H9 (cell line): Measurements from ENCODE around the gene RC3H2. TPM values are rescaled to one million over a fixed set of nuclear protein-coding genes. Genes with fewer than 3 reads are reported as not detected.

Experiments used
- DNase-seq: peaks from one replicate; pipeline ENCODE4 v3.0.0-alpha.2; 2017
- H2AFZ ChIP-seq: one replicate; pipeline ENCODE4 v1.6.1; 2013; ENCODE audit warnings: mild to moderate bottlenecking, low read length, control low read depth, moderate library complexity
- H2AK5ac ChIP-seq: 2 replicates; pipeline ENCODE4 v1.6.1; 2013; ENCODE audit warnings: low read length, control low read depth, mixed read lengths; ENCODE audit not compliant: insufficient read length
- H2BK120ac ChIP-seq: one replicate; pipeline ENCODE4 v1.6.1; 2013; ENCODE audit warnings: low read depth, mild to moderate bottlenecking, low read length, control low read depth, inconsistent platforms; ENCODE audit not compliant: poor library complexity, severe bottlenecking
- H2BK12ac ChIP-seq: 2 replicates; pipeline ENCODE4 v1.6.1; 2013; ENCODE audit warnings: low read length, control low read depth, mixed read lengths, low read depth; ENCODE audit not compliant: insufficient read length
- H2BK15ac ChIP-seq: 2 replicates; pipeline ENCODE4 v1.6.1; 2013; ENCODE audit warnings: low read depth, low read length, control low read depth
- H2BK20ac ChIP-seq: one replicate; pipeline ENCODE4 v1.6.1; 2013; ENCODE audit warnings: low read depth, mild to moderate bottlenecking, low read length, control low read depth, inconsistent platforms; ENCODE audit not compliant: poor library complexity, severe bottlenecking
- H2BK5ac ChIP-seq: 2 replicates; pipeline ENCODE4 v1.6.1; 2013; ENCODE audit warnings: low read length, control low read depth, mixed read lengths; ENCODE audit not compliant: insufficient read length
- H3K14ac ChIP-seq: 2 replicates; pipeline ENCODE4 v1.6.1; 2013; ENCODE audit warnings: low read length, control low read depth; ENCODE audit not compliant: insufficient read depth
- H3K18ac ChIP-seq: 2 replicates; pipeline ENCODE4 v1.6.1; 2013; ENCODE audit warnings: low read depth, mild to moderate bottlenecking, mixed read lengths, low read length, control low read depth; ENCODE audit not compliant: insufficient read length
- H3K23ac ChIP-seq: 2 replicates; pipeline ENCODE4 v1.6.1; 2013; ENCODE audit warnings: low read length, control low read depth, mixed read lengths, low read depth; ENCODE audit not compliant: insufficient read length
- H3K23me2 ChIP-seq: 2 replicates; pipeline ENCODE4 v1.6.1; 2013; ENCODE audit warnings: low read depth, mild to moderate bottlenecking, mixed read lengths, low read length, control low read depth; ENCODE audit not compliant: insufficient read length, poor library complexity, severe bottlenecking
- H3K27ac ChIP-seq: 2 replicates; pipeline ENCODE4 v1.5.1; 2013; ENCODE audit warnings: low read length, control low read depth, mixed read lengths, low read depth; ENCODE audit not compliant: insufficient read length
- H3K27me3 ChIP-seq: 2 replicates; pipeline ENCODE4 v1.6.1; 2013; ENCODE audit warnings: low read length, control low read depth, inconsistent platforms; ENCODE audit not compliant: insufficient read depth
- H3K4ac ChIP-seq: 2 replicates; pipeline ENCODE4 v1.6.1; 2013; ENCODE audit warnings: low read depth, mild to moderate bottlenecking, control low read depth, inconsistent platforms, low read length, moderate library complexity
- H3K4me1 ChIP-seq: 2 replicates; pipeline ENCODE4 v1.6.1; 2013; ENCODE audit warnings: low read length, control low read depth, inconsistent platforms; ENCODE audit not compliant: insufficient read depth
- H3K4me2 ChIP-seq: 2 replicates; pipeline ENCODE4 v1.6.1; 2013; ENCODE audit warnings: low read length, control low read depth, mixed read lengths; ENCODE audit not compliant: insufficient read length, insufficient read depth
- H3K56ac ChIP-seq: 2 replicates; pipeline ENCODE4 v1.6.1; 2013; ENCODE audit warnings: low read depth, mild to moderate bottlenecking, mixed read lengths, low read length, control low read depth; ENCODE audit not compliant: insufficient read length
- H3K79me1 ChIP-seq: 2 replicates; pipeline ENCODE4 v1.6.1; 2013; ENCODE audit warnings: low read depth, mild to moderate bottlenecking, moderate library complexity, low read length, control low read depth, inconsistent platforms; ENCODE audit not compliant: insufficient read depth, poor library complexity, severe bottlenecking
- H3K79me2 ChIP-seq: 2 replicates; pipeline ENCODE4 v1.6.1; 2013; ENCODE audit warnings: low read length, control low read depth, inconsistent platforms; ENCODE audit not compliant: insufficient read depth
- H3K9ac ChIP-seq: 2 replicates; pipeline ENCODE4 v1.6.1; 2013; ENCODE audit warnings: low read length, control low read depth, mixed read lengths; ENCODE audit not compliant: insufficient read length; ENCODE audit errors: extremely low read depth
- H3K9me3 ChIP-seq: one replicate; pipeline ENCODE4 v1.6.1; 2013; ENCODE audit warnings: low read depth, low read length, inconsistent platforms; ENCODE audit not compliant: control insufficient read depth
- H3T11ph ChIP-seq: one replicate; pipeline ENCODE4 v1.6.1; 2013; ENCODE audit warnings: mild to moderate bottlenecking, low read length, control low read depth, inconsistent platforms
- H4K20me1 ChIP-seq: one replicate; pipeline ENCODE4 v1.6.1; 2013; ENCODE audit not compliant: control insufficient read depth, insufficient read length, insufficient read depth
- H4K5ac ChIP-seq: 2 replicates; pipeline ENCODE4 v1.6.1; 2013; ENCODE audit warnings: low read depth, mild to moderate bottlenecking, mixed read lengths, low read length, control low read depth; ENCODE audit not compliant: insufficient read length
- H4K8ac ChIP-seq: replicated peaks from 2 replicates; pipeline ENCODE4 v1.6.1; 2013; ENCODE audit warnings: low read length, control low read depth, mixed read lengths, low read depth; ENCODE audit not compliant: insufficient read length
- H4K91ac ChIP-seq: 2 replicates; pipeline ENCODE4 v1.6.1; 2013; ENCODE audit warnings: low read depth, mild to moderate bottlenecking, moderate library complexity, mixed read lengths, low read length, control low read depth; ENCODE audit not compliant: insufficient read length
- H3K27ac Mint-ChIP-seq, 3 experiments: 2 replicates in 2 of 3; 3 replicates in 1 of 3; pipeline ENCODE4 v1.8.0; 2020 to 2021; ENCODE audit warnings: mixed read lengths in 3 of 3, mild to moderate bottlenecking in 1 of 3, moderate library complexity in 1 of 3
- H3K27me3 Mint-ChIP-seq: 2 replicates; pipeline ENCODE4 v1.8.0; 2021; ENCODE audit warnings: low read depth, mild to moderate bottlenecking, moderate library complexity, mixed read lengths
- H3K36me3 Mint-ChIP-seq, 3 experiments: 2 replicates in 2 of 3; 3 replicates in 1 of 3; pipeline ENCODE4 v1.8.0; 2020 to 2021; ENCODE audit warnings: low read depth in 3 of 3, mixed read lengths in 3 of 3; ENCODE audit not compliant: insufficient read depth in 1 of 3
- H3K4me1 Mint-ChIP-seq, 2 experiments: 2 replicates each; pipeline ENCODE4 v1.8.0; 2020; ENCODE audit warnings: mixed read lengths in 2 of 2
- H3K4me3 Mint-ChIP-seq, 2 experiments: 2 replicates in 1 of 2; 3 replicates in 1 of 2; pipeline ENCODE4 v1.8.0; 2020 to 2021; ENCODE audit warnings: mild to moderate bottlenecking in 2 of 2, mixed read lengths in 2 of 2, moderate library complexity in 1 of 2
- H3K9me3 Mint-ChIP-seq, 2 experiments: 2 replicates in 1 of 2; 3 replicates in 1 of 2; pipeline ENCODE4 v1.8.0; 2020; ENCODE audit warnings: mild to moderate bottlenecking in 2 of 2, mixed read lengths in 2 of 2, moderate library complexity in 1 of 2
- CTCF ChIP-seq: fragments of 200-600 bp; sonication (generic); conservative IDR thresholded peaks from 3 replicates; pipeline ENCODE4 v1.8.0; 2021; ENCODE audit warnings: antibody characterized with exemption, mild to moderate bottlenecking
- WGBS: extraction: QIAGEN DNeasy Blood & Tissue Kit; methylation state at CpG from one replicate; pipeline ENCODE4 v1.1.7; 2013; ENCODE audit warnings: missing lambda C conversion rate, low lambda C conversion rate, mixed read lengths; ENCODE audit not compliant: insufficient read length; ENCODE audit errors: extremely low coverage; 5-methylcytosine and 5-hydroxymethylcytosine counted together
- total RNA-seq: library from RNA; stranded (reverse); gene quantifications from 2 replicates; pipeline ENCODE4 v1.2.1, GENCODE V29; 2021

Gene RC3H2
- total RNA-seq, 1 experiment from 2014 or later = 49.0 TPM

DNA sequence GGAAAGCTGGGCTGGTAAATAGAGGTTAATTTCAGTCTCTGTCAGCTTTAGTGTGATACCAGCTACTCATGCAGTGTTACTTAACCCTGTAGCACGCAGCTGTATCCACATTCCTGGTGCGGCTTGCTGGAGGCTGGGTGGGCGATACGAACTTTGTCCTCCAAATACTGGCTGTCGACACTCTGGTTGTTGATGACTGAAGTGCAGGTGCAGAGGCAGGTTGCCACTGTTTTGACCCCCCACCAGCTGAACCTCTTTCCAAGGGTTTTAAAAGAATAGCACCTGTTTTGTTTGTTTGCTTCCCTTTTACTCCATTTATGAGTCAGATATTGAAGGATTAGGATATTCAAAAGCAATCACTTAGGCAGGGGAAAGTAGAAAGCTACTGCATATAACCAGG, 31.3 kb upstream of the RC3H2 start:
- no peak overlapping the region for H2BK5ac ChIP-seq
- no peak overlapping the region for H3K4me2 ChIP-seq
- no peak overlapping the region for H4K8ac ChIP-seq
- H2BK120ac ChIP-seq = no peak overlapping the region
- H4K91ac ChIP-seq = no peak overlapping the region
- no peak overlapping the region for H3K14ac ChIP-seq
- H3K18ac ChIP-seq = no peak overlapping the region
- H3K27me3 ChIP-seq = no peaks in the 10 kb centered on the region
- H3K4me3 Mint-ChIP-seq = no peak overlapping the region
- no peak for DNase-seq
- no peak overlapping the region for H2BK15ac ChIP-seq
- H3T11ph ChIP-seq = no peak overlapping the region
- no peaks in the 10 kb centered on the region for H3K79me1 ChIP-seq
- no peak for TF ChIP-seq CTCF
- no peak overlapping the region for H3K4ac ChIP-seq
- H3K56ac ChIP-seq = no peak overlapping the region
- H3K9me3 Mint-ChIP-seq = no peaks in the 10 kb centered on the region
- peaks cover 3 to 29% (median 26%) of the 10 kb centered on the region in 3 experiments; a peak in 6 of 7 replicates for H3K36me3 Mint-ChIP-seq
- no peaks in the 10 kb centered on the region for H4K20me1 ChIP-seq
- no peak overlapping the region for H3K27ac ChIP-seq
- no peak overlapping the region for H2AFZ ChIP-seq
- H3K27ac Mint-ChIP-seq = no peak overlapping the region
- H3K27me3 Mint-ChIP-seq = no peaks in the 10 kb centered on the region
- peaks cover 2% of the 10 kb centered on the region; the same call in 1 of the 2 replicates for H3K4me1 ChIP-seq
- peaks cover 6% of the 10 kb centered on the region; the same call in 1 of the 2 replicates for H3K79me2 ChIP-seq
- H3K4me1 Mint-ChIP-seq = peaks cover 11 to 16% of the 10 kb centered on the region in 2 experiments
- no peak overlapping the region for H2AK5ac ChIP-seq
- no peak overlapping the region for H3K23ac ChIP-seq
- no peaks in the 10 kb centered on the region for H3K9me3 ChIP-seq
- no peak overlapping the region for H2BK12ac ChIP-seq
- no CpG with 5 or more reads among the region's 5 CpGs for WGBS
- no peak overlapping the region for H2BK20ac ChIP-seq
- H4K5ac ChIP-seq = no peak overlapping the region
- H3K9ac ChIP-seq = no peak overlapping the region
- peaks cover 3% of the 10 kb centered on the region for H3K23me2 ChIP-seq
